ENCODE results near the gene ADRA2C.

Gene ADRA2C

GRCh38 chr4:3735196-3735595, 31.0 kb upstream of the ADRA2C start:
- no peak for DNase-seq

DNA sequence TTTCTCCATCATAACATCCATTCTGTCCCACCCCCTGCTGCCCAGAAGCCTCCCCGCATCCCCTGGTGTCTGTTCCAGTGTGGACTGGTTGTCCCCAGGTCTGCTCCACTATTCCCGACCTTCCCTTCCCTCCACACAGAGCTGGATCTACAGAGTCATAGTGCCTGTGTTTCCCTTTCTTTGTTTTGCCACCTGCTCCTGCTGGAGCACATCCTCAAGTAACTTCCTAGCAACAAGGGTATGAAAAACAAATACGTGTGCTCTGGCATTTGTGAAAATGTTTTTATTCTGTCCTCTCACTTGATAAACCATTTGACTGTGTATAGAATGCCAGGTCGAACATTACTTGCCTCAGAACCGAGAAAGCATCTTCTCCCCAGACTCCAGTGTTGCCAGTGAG, 29.9 kb upstream of the ADRA2C start:
- DNase-seq = no peak

GRCh38 chr4:3736806-3737205, 29.4 kb upstream of the ADRA2C start:
- no peak for DNase-seq

DNA sequence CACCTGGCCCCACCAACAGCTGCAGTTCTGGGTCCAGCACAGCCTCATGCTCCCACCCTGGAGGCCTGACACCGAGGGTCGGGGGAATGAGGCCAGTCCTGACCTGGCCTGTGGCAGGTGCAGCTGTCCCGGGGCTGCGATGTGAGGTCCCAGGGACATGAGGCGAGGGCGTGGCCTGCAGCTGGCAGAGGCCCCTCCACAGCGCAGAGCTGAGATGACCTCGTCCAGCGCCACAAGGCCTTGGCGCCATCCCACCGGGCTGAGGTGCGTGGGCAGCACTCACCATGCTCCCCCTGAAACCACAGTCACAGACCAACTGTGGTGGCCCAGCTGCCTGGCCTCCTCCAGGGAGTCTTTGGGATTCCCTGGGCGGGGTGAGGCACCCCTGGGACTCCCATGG, 26.6 kb upstream of the ADRA2C start:
- no peak for DNase-seq

- no peak for DNase-seq
Measured at GRCh38 chr4:3740256-3740655, 25.9 kb upstream of the ADRA2C start.

DNA sequence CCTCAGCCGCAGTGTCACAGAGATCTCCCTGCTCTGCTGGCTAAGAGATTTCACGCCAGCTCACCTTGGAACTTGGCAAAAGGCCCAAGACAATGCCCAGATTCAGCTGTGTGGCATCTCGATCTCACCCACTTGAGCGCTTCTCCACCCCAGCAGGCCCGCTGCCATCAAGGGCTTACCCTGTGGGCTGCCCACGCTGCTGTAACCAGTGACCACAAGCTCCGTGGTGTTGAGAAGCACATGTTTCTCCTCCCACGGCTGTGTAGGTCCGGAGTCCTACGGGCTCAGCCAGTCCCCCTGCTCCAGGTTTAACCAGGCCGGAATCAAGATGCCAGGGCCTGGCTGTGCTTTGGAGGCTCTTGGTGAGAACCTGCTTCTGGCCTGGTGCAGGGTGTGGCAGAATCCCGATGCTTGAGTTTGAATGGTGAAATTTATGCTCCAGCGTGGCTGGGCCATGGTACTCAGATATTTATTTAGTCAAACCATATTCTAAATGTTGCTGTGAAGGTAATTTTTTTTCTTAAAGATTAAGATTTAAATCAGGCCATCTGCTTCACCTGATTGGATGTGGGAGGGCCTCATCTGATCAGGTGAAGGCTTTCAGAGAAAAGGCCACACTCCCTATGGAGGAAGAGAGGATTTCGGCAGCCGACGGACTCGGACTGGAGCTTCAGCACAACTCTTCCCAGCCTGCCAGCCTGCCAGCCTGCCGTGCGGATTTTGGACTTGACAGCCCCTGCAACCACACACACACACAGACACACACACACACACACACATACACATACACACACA, 24.8 kb upstream of the ADRA2C start:
- DNase-seq = no peak

- DNase-seq = no peak
Measured at GRCh38 chr4:3742610-3743009, 23.6 kb upstream of the ADRA2C start.

- DNase-seq = no peak
Measured at GRCh38 chr4:3744232-3744631, 22.0 kb upstream of the ADRA2C start.

DNA sequence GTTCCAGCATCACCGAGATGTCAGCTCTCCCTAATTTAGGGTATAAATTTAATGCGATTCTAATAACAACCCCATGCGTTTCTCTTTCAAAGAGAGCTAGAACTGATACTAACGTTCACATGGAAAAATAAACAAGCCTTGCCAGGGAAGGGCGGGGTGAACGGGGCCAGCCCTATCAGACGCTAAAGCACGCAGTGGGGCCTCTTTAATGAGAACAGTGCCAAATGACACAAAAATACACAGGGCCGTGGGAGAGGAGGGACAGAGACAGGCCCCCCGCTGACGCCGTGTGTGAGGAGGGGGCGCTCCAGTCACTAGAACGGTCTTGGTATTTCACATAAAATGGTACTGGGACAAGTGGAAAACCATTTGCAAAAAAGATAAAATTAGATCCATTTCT, 21.3 kb upstream of the ADRA2C start:
- no peak for DNase-seq

DNA sequence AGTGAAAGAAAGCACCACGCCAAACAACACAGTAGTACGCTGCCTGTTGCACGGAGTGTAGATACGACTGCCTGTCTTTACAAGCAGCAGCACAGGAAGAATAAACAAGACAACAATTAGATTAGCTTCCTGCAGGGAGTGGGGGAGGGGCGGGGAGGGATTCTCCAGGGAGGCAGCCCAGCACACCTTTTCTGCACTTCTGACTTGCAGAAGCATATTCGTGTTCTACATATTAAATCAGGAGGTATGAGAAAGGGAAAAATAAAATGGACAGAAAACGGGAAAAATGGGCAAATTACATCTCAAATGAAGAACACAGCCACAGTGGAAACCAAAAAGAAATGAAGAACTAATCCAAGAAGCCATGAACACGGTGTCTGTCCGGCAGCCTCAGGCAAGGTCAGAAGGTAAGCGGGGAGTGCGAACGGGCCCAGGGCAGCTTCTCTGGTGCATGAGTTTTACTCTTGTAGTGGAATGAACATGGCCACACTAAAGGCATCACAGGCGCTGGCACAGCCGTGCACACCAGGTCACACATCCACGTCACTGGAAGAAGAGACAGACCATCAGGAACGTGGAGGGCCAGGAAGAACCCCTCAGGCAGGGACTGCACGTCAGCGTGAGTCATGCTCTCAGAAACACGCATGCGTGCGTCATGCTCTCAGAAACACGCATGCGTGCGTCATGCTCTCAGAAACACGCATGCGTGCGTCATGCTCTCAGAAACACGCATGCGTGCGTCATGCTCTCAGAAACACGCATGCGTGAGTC, 20.1 kb upstream of the ADRA2C start:
- DNase-seq = no peak

DNA sequence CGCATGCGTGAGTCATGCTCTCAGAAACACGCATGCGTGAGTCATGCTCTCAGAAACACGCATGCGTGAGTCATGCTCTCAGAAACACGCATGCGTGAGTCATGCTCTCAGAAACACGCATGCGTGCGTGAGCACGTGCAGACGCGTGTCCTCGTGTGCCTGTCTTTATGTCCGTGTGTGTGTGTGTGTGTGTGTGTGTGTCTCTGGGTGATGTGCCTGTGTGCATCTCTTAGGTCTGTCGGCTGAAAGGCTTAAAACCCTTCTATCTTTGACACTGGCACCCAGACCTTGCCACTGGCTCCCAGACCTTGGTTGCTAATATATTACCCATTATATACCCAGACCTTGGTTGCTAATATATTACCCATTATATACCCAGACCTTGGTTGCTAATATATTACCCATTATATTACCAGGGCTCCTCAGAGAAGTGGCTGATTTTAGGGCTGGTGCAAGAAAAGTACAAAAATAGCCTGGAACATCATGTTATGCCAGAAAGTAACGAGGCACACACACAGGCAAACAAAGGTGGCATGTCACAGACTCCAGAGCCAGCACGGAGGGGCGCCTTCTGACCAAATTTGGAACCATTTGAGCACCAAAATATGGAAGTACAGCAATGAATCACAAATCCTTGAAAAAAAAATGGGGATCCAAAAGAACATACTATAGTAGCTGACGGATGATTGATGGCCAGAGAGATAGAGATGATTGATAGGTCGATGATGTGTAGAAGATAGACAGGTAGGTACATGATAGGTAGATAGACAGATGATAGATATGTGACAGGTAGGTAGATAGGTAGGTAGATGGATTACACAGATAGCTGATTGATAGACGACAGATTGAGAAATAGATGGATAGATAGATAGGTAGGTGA, 19.2 kb upstream of the ADRA2C start:
- DNase-seq = no peak

DNA sequence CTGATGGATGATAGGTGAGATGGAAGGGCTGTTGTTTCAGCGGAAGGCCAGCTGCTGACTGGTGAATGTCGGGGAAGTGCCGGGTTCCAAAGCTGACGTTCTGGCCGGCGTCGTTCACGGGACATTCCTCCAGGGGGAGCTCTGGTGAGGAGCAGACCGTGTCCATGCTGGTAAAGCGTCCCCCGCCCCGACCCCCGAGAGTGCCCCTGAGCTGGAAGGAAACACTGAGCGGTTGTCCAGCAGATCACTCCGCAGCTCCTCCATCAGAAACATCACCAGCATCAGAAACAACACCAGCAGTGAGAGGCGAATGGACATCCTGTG, 18.6 kb upstream of the ADRA2C start:
- DNase-seq = peak; percentile 16

GRCh38 chr4:3748136-3748898, 17.9 kb upstream of the ADRA2C start:
- no peak for DNase-seq

DNA sequence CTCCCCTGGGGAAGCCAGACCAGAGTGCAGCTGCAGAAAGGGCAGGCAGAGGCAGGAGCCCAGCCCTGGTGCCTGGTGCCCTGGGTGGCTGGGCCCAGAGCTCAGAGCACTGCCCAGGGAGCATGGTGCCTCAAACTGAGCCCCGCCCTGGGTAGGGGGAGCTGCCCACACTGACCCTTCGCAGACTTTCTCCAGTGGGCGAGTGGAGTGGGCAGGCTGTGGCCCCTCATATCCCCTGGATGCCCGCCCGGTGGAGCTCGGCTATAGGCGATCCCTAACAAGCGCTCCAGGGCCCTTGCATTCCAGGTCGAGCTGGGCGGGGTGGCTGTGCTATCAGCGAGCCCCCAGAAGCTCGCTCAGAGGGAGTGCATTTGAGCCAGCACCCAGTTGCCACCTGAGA, 17.1 kb upstream of the ADRA2C start:
- no peak for DNase-seq

DNA sequence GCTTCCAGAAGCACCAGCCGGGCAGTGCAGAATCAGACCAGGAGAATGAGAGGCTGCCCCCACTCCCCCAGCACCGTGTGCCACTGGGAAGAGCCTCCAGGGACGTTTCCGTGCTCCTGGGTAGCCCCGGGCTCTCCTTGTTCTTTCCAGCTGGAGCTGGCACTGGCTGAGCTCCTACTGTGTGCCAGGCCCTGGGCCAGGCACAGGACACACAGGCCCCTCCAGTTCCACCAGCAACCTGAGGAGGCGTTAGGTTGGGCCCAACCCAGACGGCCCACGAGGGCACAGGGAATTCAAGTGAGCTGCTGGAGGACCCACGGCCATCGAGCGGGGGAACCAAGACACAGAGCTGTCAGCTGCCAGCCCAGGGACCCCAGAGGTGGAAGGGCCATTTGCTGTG, 15.9 kb upstream of the ADRA2C start:
- no peak for DNase-seq

- no peak for DNase-seq
Measured at GRCh38 chr4:3752022-3752421, 14.2 kb upstream of the ADRA2C start.

DNA sequence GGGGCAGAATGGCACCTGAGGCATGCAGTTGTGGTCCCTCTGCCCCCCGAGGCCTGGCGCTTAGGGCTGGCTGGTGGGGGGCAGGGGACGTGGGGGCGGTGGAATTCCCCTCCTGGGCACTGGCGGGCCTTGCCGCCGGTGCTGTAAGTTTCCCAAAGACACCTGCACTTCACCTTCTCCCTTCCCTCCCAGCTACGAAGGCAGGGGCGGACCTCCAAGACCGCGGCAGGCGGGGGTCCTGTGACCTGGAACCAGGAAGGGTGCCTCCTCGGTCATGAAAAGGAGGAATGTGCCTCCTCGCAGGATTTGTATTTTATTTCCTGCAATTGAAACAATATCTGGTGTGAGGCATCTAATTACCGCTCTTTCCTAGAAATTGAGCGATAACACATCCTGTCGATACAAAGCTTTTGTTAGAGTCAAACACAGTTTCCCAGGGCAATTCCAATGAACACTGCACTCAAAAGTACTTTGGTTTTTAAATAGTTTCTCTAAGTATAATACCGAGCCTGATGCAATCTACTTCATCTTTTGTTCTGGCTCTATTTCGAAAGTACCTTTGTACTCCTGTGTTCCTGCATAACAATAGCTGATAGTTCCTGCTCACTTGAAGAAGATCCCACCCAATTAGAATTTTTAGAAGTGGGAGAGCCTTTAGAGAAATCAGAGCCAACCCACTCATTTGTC, 12.3 kb upstream of the ADRA2C start:
- DNase-seq = no peak

DNA sequence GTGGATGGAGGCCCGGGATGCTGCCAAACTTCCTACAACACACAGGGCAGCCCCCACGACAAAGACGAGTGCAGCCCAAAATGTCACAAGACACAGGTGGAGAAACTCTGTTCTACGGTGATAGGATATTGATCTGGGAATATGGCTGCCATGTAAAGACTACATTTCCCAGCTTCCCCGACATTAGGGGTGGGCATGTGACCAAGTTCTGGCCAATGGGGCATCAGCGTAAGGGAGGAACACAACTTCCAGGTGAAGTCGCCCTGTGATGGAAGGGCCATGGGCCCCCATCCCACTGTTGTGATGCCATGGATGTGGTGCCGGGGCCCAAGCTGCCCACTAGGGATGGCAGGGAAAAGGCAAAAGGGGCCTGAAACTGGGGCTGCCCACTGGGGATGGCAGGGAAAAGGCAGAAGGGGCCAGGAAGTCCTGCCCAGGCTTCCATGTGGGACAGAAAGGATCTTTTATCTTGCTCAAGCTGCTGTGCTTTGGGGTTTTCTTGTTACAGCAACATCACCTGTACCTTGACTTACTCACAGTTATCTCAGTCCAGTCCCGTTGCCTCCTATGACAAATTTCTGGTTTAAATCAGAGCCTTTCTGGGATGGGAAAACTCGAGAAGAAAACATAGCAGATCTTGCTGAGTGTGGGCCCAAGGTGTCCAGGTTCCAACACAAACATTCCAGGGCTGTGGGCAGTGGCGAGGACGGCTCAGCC, 9.7 kb upstream of the ADRA2C start:
- DNase-seq = no peak

GRCh38 chr4:3759236-3759635, 6.9 kb upstream of the ADRA2C start:
- DNase-seq = no peak

DNA sequence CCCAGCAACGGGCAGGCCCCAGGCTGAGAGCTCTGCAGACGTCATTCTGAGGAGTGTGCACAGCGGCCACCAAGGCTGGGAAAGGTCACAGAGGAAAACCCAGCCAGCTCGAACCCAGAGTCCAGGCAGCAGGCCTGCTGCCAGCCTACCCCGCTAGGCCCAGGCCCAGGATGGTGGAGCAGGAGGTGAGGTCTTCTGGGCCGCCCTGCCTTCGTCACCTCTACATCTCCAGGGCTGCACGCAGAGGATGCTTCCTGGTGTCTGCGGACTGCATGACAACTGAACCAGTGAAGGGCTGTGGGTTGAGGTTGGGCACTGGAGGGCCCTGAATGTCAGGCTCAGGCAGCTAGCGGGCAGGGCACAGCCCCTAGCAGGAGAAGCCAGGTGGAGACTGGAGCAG, 5.8 kb upstream of the ADRA2C start:
- no peak for DNase-seq

DNA sequence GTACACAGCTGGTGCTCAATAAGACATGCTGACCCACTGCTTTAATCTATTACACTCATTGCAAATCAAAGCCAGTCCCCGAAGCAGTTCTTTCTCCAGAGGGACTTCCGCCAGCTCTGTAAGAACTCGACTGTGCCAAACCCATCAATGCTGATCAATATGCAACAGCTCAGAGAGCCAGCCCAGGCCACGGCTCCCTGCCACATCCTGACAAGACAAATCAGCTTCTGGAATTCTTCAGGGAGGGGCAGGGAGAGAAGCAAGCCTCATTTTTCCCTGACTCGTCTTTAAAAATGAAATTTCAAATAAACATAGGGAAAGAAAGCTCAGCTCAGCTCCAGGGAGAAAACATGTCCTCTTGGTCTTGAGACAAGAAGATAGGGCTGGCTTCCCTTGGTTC, 5.3 kb upstream of the ADRA2C start:
- no peak for DNase-seq

GRCh38 chr4:3762264-3762663, 3.9 kb upstream of the ADRA2C start:
- DNase-seq = no peak

Data from activated CD4-positive, alpha-beta T cell treated with anti-CD3 and anti-CD28 coated beads for 48 hours (primary cell).